Neural cell (in vitro differentiated cells): ENCODE measurements around the gene SMG6. TPM values are rescaled to one million over a fixed set of nuclear protein-coding genes. Genes with fewer than 3 reads are reported as not detected.

Source experiments
- H2AFZ ChIP-seq: fragments of 200-600, 300-800 bp; sonication (generic), shearing (Covaris generic); 2 replicates; pipeline ENCODE4 v1.6.0; 2014; ENCODE audit warnings: low read depth, mild to moderate bottlenecking, antibody characterized with exemption, low read length, moderate library complexity
- H3F3A ChIP-seq: fragments of 200-600 bp; shearing (Covaris generic); 2 replicates; pipeline ENCODE4 v1.6.1; 2016; ENCODE audit warnings: mild to moderate bottlenecking, moderate library complexity, mixed read lengths, antibody characterized with exemption, low read length; ENCODE audit not compliant: insufficient read depth, poor library complexity, severe bottlenecking
- H3K27ac ChIP-seq: fragments of 200-600, 300-800 bp; sonication (generic), shearing (Covaris generic); 2 replicates; pipeline ENCODE4 v1.5.1; 2014; ENCODE audit warnings: mild to moderate bottlenecking, low read length, moderate library complexity
- H3K27me3 ChIP-seq: fragments of 300-800, 200-600 bp; sonication (generic), shearing (Covaris generic); 2 replicates; pipeline ENCODE4 v1.6.0; 2014; ENCODE audit warnings: mild to moderate bottlenecking, low read depth, low read length, moderate library complexity; ENCODE audit not compliant: insufficient read depth
- H3K36me3 ChIP-seq: fragments of 300-800, 200-600 bp; sonication (generic), shearing (Covaris generic); 2 replicates; pipeline ENCODE4 v1.5.1; 2014; ENCODE audit warnings: mild to moderate bottlenecking, antibody characterized with exemption, low read length, moderate library complexity; ENCODE audit not compliant: insufficient read depth
- H3K4me2 ChIP-seq: fragments of 300-800, 200-600 bp; sonication (generic), shearing (Covaris generic); 2 replicates; pipeline ENCODE4 v1.6.0; 2014; ENCODE audit warnings: mild to moderate bottlenecking, low read length
- H3K4me3 ChIP-seq: fragments of 300-800, 200-600 bp; sonication (generic), shearing (Covaris generic); 2 replicates; pipeline ENCODE4 v1.5.1; 2014; ENCODE audit warnings: mild to moderate bottlenecking, low read length, moderate library complexity
- H3K79me2 ChIP-seq: fragments of 200-600 bp; shearing (Covaris generic); replicated peaks from 2 replicates; pipeline ENCODE4 v1.6.0; 2014; ENCODE audit warnings: mild to moderate bottlenecking, low read length, moderate library complexity; ENCODE audit not compliant: insufficient read depth
- H3K9ac ChIP-seq: fragments of 300-800, 200-600 bp; sonication (generic), shearing (Covaris generic); 2 replicates; pipeline ENCODE4 v1.6.1; 2016; ENCODE audit warnings: mild to moderate bottlenecking, low read length, mixed read lengths
- H3K9me2 ChIP-seq: fragments of 200-600 bp; shearing (Covaris generic); 2 replicates; pipeline ENCODE4 v1.6.1; 2016; ENCODE audit warnings: mild to moderate bottlenecking, low read length, mixed read lengths; ENCODE audit not compliant: insufficient read depth
- H3K9me3 ChIP-seq: fragments of 200-600, 300-800 bp; sonication (generic), shearing (Covaris generic); 2 replicates; pipeline ENCODE4 v1.6.1; 2016; ENCODE audit warnings: mild to moderate bottlenecking, mixed run types, low read length, moderate library complexity, mixed read lengths
- H4K20me1 ChIP-seq: fragments of 200-600 bp; shearing (Covaris generic); 2 replicates; pipeline ENCODE4 v1.6.1; 2016; ENCODE audit warnings: mild to moderate bottlenecking, mixed run types; ENCODE audit not compliant: insufficient read depth
- EZH2 ChIP-seq: fragments of 200-600, 300-800 bp; shearing (Covaris generic), sonication (generic); IDR thresholded peaks from 2 replicates; pipeline ENCODE4 v1.6.1; 2014; ENCODE audit warnings: antibody characterized with exemption, low read length, borderline replicate concordance, mild to moderate bottlenecking; ENCODE audit not compliant: insufficient read depth, poor library complexity, severe bottlenecking
- POLR2AphosphoS5 ChIP-seq: IDR thresholded peaks from 2 replicates; pipeline ENCODE4 v1.6.1; 2012
- RAD21 ChIP-seq: fragments of 450-650 bp; conservative IDR thresholded peaks from 2 replicates; pipeline ENCODE4 v1.6.1; 2014; ENCODE audit warnings: antibody characterized with exemption, mild to moderate bottlenecking, moderate library complexity
- TAF1 ChIP-seq: IDR thresholded peaks from 2 replicates; pipeline ENCODE4 v1.6.1; 2012; ENCODE audit warnings: low read depth
- polyA plus RNA-seq: library from polyadenylated mRNA; depleted of rRNA; stranded (reverse); fragments of >200 nt; gene quantifications from 2 replicates; pipeline ENCODE4 v1.2.3, GENCODE V29; 2014
- small RNA-seq, 3 experiments: library from RNA; depleted of rRNA; stranded (forward); fragments of <200 nt; gene quantifications; one replicate each; pipeline ENCODE3, GENCODE V24; 2012
- TF ChIP-seq, protein P1 (sequence below): fragments of 450-650 bp; IDR thresholded peaks from 2 replicates; pipeline ENCODE4 v1.5.1; 2014; ENCODE audit warnings: antibody characterized with exemption, mild to moderate bottlenecking, moderate library complexity; ENCODE audit not compliant: poor library complexity, severe bottlenecking

SMG6 gene
- polyA plus RNA-seq, 1 donor from 2014 or later, result 13.9 TPM

- TF ChIP-seq EZH2, result no peak
- TF ChIP-seq, protein P1, sequence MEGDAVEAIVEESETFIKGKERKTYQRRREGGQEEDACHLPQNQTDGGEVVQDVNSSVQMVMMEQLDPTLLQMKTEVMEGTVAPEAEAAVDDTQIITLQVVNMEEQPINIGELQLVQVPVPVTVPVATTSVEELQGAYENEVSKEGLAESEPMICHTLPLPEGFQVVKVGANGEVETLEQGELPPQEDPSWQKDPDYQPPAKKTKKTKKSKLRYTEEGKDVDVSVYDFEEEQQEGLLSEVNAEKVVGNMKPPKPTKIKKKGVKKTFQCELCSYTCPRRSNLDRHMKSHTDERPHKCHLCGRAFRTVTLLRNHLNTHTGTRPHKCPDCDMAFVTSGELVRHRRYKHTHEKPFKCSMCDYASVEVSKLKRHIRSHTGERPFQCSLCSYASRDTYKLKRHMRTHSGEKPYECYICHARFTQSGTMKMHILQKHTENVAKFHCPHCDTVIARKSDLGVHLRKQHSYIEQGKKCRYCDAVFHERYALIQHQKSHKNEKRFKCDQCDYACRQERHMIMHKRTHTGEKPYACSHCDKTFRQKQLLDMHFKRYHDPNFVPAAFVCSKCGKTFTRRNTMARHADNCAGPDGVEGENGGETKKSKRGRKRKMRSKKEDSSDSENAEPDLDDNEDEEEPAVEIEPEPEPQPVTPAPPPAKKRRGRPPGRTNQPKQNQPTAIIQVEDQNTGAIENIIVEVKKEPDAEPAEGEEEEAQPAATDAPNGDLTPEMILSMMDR, result no peak
- TF ChIP-seq TAF1, result no peak
- TF ChIP-seq POLR2AphosphoS5, result no peak
- no peak for TF ChIP-seq RAD21
Measured at GRCh38 chr17:2011411-2012371, 291.9 kb downstream of the SMG6 start.

More at GRCh38 chr17:2011411-2012371, 291.9 kb downstream of the SMG6 start:
- no peaks in the 10 kb centered on the region for H3K36me3 ChIP-seq
- no peaks in the 10 kb centered on the region for H3K9me2 ChIP-seq
- no peak overlapping the region for H2AFZ ChIP-seq
- no peaks in the 10 kb centered on the region for H3F3A ChIP-seq
- no peaks in the 10 kb centered on the region for H4K20me1 ChIP-seq
- H3K4me2 ChIP-seq, result no peak overlapping the region
- H3K9ac ChIP-seq, result no peak overlapping the region
- no peak overlapping the region for H3K4me3 ChIP-seq
- no peaks in the 10 kb centered on the region for H3K9me3 ChIP-seq
- no peaks in the 10 kb centered on the region for H3K79me2 ChIP-seq
- no peak overlapping the region for H3K27ac ChIP-seq
- no peaks in the 10 kb centered on the region for H3K27me3 ChIP-seq

Small RNA genes lying within 50 kb of the gene (small RNA-seq; reads per million reads assigned to genes)
- gene AC090617.6 (0 reads per million in 3 experiments), gene AC090617.7 (0 reads per million in 3 experiments), gene AC090617.8 (0 reads per million in 3 experiments), gene AC090617.9 (0 reads per million in 3 experiments), gene MIR132 (116 to 141 (median 129) reads per million in 3 experiments), gene MIR212 (55.5 to 81.0 (median 64.2) reads per million in 3 experiments), gene OVCA2 (0 reads per million in 3 experiments), gene RN7SL624P (0 reads per million in 3 experiments), gene SNORD91A (38.6 to 129 (median 68.8) reads per million in 3 experiments), gene SNORD91B (15.3 to 40.3 (median 29.7) reads per million in 3 experiments)

Other genes starting within 250 kb of the SMG6 start
- 1.7 and 2.8 TPM in 2 replicates for gene HIC1, start 248.7 kb downstream of the SMG6 start, polyA plus RNA-seq
- 30.0 and 69.0 TPM in 2 replicates for gene SRR, start 165 bp upstream of the SMG6 start, polyA plus RNA-seq
- gene TSR1, start 32.7 kb upstream of the SMG6 start, polyA plus RNA-seq, result 31.8 and 32.5 TPM in 2 replicates
- 222 and 281 TPM in 2 replicates for gene SGSM2, start 33.7 kb upstream of the SMG6 start, polyA plus RNA-seq
- gene MNT, start 97.3 kb upstream of the SMG6 start, polyA plus RNA-seq, result 6.1 and 11.6 TPM in 2 replicates
- gene METTL16, start 208.1 kb upstream of the SMG6 start, polyA plus RNA-seq, result 18.7 and 20.3 TPM in 2 replicates